H1 (cell line): ENCODE data around the gene KCNA5.

Experiments used
- EP300 ChIP-seq, 2 experiments: IDR thresholded peaks; 1 replicate in 1 of 2; 2 replicates in 1 of 2; pipeline ENCODE4 v1.6.1; 2011 to 2012; ENCODE audit warnings: low read depth in 2 of 2, low read length in 2 of 2, mild to moderate bottlenecking in 2 of 2, borderline replicate concordance in 1 of 2, inconsistent platforms in 1 of 2, moderate library complexity in 1 of 2
- GTF2F1 ChIP-seq: IDR thresholded peaks from 2 replicates; pipeline ENCODE4 v1.6.1; 2012; ENCODE audit warnings: low read depth, low read length, improper control_type of control experiment, borderline replicate concordance
- KDM4A ChIP-seq: IDR thresholded peaks from one replicate; pipeline ENCODE4 v1.7.1; 2012; ENCODE audit warnings: low read depth, mild to moderate bottlenecking, moderate library complexity, low read length, inconsistent platforms; ENCODE audit not compliant: severe bottlenecking
- MAFK ChIP-seq: IDR thresholded peaks from 2 replicates; pipeline ENCODE4 v1.6.1; 2012; ENCODE audit warnings: low read depth, mild to moderate bottlenecking, improper control_type of control experiment, low read length
- NANOG ChIP-seq: IDR thresholded peaks from 2 replicates; pipeline ENCODE4 v1.6.1; 2011; ENCODE audit warnings: low read length, low read depth, mild to moderate bottlenecking, inconsistent platforms; ENCODE audit not compliant: insufficient read depth, poor library complexity, severe bottlenecking
- POLR2A ChIP-seq, 2 experiments: IDR thresholded peaks; 1 replicate in 1 of 2; 2 replicates in 1 of 2; pipeline ENCODE4 v1.6.1; 2011; ENCODE audit warnings: low read depth in 2 of 2, low read length in 2 of 2, mild to moderate bottlenecking in 2 of 2; ENCODE audit errors: control extremely low read depth in 1 of 2
- POLR2AphosphoS5 ChIP-seq: IDR thresholded peaks from 2 replicates; pipeline ENCODE4 v1.6.1; 2011; ENCODE audit warnings: low read depth, low read length
- SP1 ChIP-seq: IDR thresholded peaks from 2 replicates; pipeline ENCODE4 v1.6.1; 2011; ENCODE audit warnings: low read depth, low read length
- TAF1 ChIP-seq: IDR thresholded peaks from 2 replicates; pipeline ENCODE4 v1.6.1; 2011; ENCODE audit warnings: mild to moderate bottlenecking, low read depth, low read length
- TF ChIP-seq, protein P1 (sequence below), 3 experiments: IDR thresholded peaks; 1 replicate in 2 of 3; 2 replicates in 1 of 3; pipeline versions ENCODE4 v1.5.1 to v1.6.1; 2011; ENCODE audit warnings: low read length in 3 of 3, mild to moderate bottlenecking in 3 of 3, inconsistent platforms in 2 of 3, low read depth in 1 of 3, moderate library complexity in 1 of 3; ENCODE audit not compliant: insufficient read depth in 1 of 3; ENCODE audit errors: control extremely low read depth in 1 of 3
- TF ChIP-seq, protein P2 (sequence below): IDR thresholded peaks from 2 replicates; pipeline ENCODE4 v1.6.1; 2012; ENCODE audit warnings: inconsistent platforms
- TF ChIP-seq, protein P3 (sequence below): IDR thresholded peaks from 2 replicates; pipeline ENCODE4 v1.6.1; 2011; ENCODE audit warnings: low read depth, mild to moderate bottlenecking, low read length; ENCODE audit not compliant: insufficient read depth

GRCh38 chr12:5078423-5078822 lies 34.7 kb downstream of the KCNA5 start:
- no peak for TF ChIP-seq MAFK
- TF ChIP-seq, protein P1, sequence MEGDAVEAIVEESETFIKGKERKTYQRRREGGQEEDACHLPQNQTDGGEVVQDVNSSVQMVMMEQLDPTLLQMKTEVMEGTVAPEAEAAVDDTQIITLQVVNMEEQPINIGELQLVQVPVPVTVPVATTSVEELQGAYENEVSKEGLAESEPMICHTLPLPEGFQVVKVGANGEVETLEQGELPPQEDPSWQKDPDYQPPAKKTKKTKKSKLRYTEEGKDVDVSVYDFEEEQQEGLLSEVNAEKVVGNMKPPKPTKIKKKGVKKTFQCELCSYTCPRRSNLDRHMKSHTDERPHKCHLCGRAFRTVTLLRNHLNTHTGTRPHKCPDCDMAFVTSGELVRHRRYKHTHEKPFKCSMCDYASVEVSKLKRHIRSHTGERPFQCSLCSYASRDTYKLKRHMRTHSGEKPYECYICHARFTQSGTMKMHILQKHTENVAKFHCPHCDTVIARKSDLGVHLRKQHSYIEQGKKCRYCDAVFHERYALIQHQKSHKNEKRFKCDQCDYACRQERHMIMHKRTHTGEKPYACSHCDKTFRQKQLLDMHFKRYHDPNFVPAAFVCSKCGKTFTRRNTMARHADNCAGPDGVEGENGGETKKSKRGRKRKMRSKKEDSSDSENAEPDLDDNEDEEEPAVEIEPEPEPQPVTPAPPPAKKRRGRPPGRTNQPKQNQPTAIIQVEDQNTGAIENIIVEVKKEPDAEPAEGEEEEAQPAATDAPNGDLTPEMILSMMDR (IDR thresholded peaks at IDR 0.05; ENCODE audit: control extremely low read depth in 1 of 3, insufficient read depth in 1 of 3, low read depth in 1 of 3, low read length in 3 of 3) = no peak
- TF ChIP-seq, protein P2, sequence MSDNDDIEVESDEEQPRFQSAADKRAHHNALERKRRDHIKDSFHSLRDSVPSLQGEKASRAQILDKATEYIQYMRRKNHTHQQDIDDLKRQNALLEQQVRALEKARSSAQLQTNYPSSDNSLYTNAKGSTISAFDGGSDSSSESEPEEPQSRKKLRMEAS = no peak
- no peak for TF ChIP-seq POLR2A (IDR thresholded peaks at IDR 0.05; ENCODE audit: control extremely low read depth in 1 of 2, low read depth in 2 of 2, low read length in 2 of 2)
- no peak for TF ChIP-seq TAF1
- TF ChIP-seq, protein P3, sequence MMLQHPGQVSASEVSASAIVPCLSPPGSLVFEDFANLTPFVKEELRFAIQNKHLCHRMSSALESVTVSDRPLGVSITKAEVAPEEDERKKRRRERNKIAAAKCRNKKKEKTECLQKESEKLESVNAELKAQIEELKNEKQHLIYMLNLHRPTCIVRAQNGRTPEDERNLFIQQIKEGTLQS = no peak
- no peak for TF ChIP-seq SP1
- no peak for TF ChIP-seq KDM4A
- TF ChIP-seq NANOG = no peak
- TF ChIP-seq EP300 (IDR thresholded peaks at IDR 0.05; ENCODE audit: borderline replicate concordance in 1 of 2, low read depth in 2 of 2, low read length in 2 of 2) = no peak
- TF ChIP-seq GTF2F1 = no peak
- TF ChIP-seq POLR2AphosphoS5 = no peak
